Measurements from ENCODE around the gene OSGIN1.

DNA sequence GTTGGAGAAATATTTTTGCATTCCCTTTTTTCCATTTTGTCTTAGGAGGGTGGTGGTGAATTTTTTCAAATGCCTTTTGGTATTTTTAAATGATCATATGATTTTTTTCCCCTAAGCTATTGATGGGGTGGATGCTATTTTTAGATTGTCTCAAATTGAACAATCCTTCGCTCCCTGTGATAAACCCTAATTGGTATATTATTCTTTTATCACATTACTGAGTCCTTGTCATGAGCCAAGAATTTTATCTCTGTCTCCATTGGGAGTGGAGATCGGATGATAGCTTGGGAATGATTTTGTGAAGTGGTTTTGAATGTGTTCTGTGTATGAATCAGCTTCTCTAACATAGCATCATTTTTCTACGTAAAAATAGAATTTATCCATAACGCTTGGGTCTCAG, 30.5 kb downstream of the OSGIN1 start:
- TF ChIP-seq, protein P1, sequence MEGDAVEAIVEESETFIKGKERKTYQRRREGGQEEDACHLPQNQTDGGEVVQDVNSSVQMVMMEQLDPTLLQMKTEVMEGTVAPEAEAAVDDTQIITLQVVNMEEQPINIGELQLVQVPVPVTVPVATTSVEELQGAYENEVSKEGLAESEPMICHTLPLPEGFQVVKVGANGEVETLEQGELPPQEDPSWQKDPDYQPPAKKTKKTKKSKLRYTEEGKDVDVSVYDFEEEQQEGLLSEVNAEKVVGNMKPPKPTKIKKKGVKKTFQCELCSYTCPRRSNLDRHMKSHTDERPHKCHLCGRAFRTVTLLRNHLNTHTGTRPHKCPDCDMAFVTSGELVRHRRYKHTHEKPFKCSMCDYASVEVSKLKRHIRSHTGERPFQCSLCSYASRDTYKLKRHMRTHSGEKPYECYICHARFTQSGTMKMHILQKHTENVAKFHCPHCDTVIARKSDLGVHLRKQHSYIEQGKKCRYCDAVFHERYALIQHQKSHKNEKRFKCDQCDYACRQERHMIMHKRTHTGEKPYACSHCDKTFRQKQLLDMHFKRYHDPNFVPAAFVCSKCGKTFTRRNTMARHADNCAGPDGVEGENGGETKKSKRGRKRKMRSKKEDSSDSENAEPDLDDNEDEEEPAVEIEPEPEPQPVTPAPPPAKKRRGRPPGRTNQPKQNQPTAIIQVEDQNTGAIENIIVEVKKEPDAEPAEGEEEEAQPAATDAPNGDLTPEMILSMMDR (IDR thresholded peaks at IDR 0.05; ENCODE audit: low read depth, low read length): no peak
- no peak for TF ChIP-seq POLR2A (IDR thresholded peaks at IDR 0.05; ENCODE audit: extremely low read depth, insufficient read length)
